OCI-LY7 (cell line): ENCODE data around the gene PGGHG. TPM values are rescaled to one million over a fixed set of nuclear protein-coding genes. Genes with fewer than 3 reads are reported as not detected.

ENCODE experiments used
- BruUV-seq: library from RNA; stranded (reverse); fragments of 400-500 nt; replicated peaks from 2 replicates; lab custom pipeline; 2021; lab: Mats Ljungman, UMichigan
- CTCF ChIA-PET: fragments of 300-600 bp; sonication (Branson Sonifier 250); formaldehyde crosslinking; loops from one replicate; lab custom pipeline; 2022; ENCODE audit warnings: antibody characterized with exemption; ENCODE audit not compliant: unreplicated experiment; lab: Charles Lee
- POLR2A ChIA-PET: fragments of 300-600 bp; sonication (Branson Sonifier 250); formaldehyde crosslinking; loops from one replicate; lab custom pipeline; 2022; ENCODE audit warnings: antibody characterized with exemption; lab: Charles Lee
- DNase-seq: peaks from one replicate; pipeline ENCODE4 v3.0.0-alpha.2; 2015; ENCODE audit warnings: low spot score
- H2AFZ ChIP-seq: fragments of 200-600 bp; sonication (generic), shearing (Covaris generic); 2 replicates; pipeline ENCODE4 v1.6.1; 2014; ENCODE audit warnings: mild to moderate bottlenecking, antibody characterized with exemption, low read length, moderate library complexity
- H3K27ac ChIP-seq: fragments of 200-600 bp; sonication (generic); 2 replicates; pipeline ENCODE4 v1.5.1; 2014; ENCODE audit warnings: mixed run types, low read depth, mild to moderate bottlenecking, moderate library complexity, low read length, inconsistent platforms; ENCODE audit not compliant: poor library complexity, severe bottlenecking
- H3K36me3 ChIP-seq: fragments of 200-600 bp; sonication (generic); 2 replicates; pipeline ENCODE4 v1.6.1; 2014; ENCODE audit warnings: mild to moderate bottlenecking, antibody characterized with exemption, low read length, moderate library complexity, mixed read lengths; ENCODE audit not compliant: insufficient read depth
- H3K4me1 ChIP-seq: fragments of 200-600 bp; sonication (generic); 2 replicates; pipeline ENCODE4 v1.5.1; 2014; ENCODE audit warnings: mild to moderate bottlenecking, low read length; ENCODE audit not compliant: insufficient read depth, poor library complexity, severe bottlenecking
- H3K4me2 ChIP-seq: fragments of 200-600 bp; sonication (generic); 2 replicates; pipeline ENCODE4 v1.6.1; 2014; ENCODE audit warnings: mild to moderate bottlenecking, low read length
- H3K4me3 ChIP-seq: fragments of 200-600 bp; sonication (generic); 2 replicates; pipeline ENCODE4 v1.5.1; 2014; ENCODE audit warnings: mild to moderate bottlenecking, low read depth, low read length; ENCODE audit not compliant: poor library complexity, severe bottlenecking
- H3K79me2 ChIP-seq: fragments of 200-600 bp; sonication (generic); 2 replicates; pipeline ENCODE4 v1.6.1; 2016; ENCODE audit warnings: low read depth, mild to moderate bottlenecking, low read length, moderate library complexity, mixed read lengths; ENCODE audit not compliant: insufficient read depth
- H3K9me2 ChIP-seq: fragments of 200-600 bp; sonication (generic); 2 replicates; pipeline ENCODE4 v1.6.1; 2016; ENCODE audit warnings: mild to moderate bottlenecking, low read length, mixed read lengths; ENCODE audit not compliant: insufficient read depth
- H3K9me3 ChIP-seq: fragments of 200-600 bp; sonication (generic); 2 replicates; pipeline ENCODE4 v1.6.1; 2014; ENCODE audit warnings: mild to moderate bottlenecking, mixed run types, low read length, mixed read lengths
- H4K20me1 ChIP-seq: fragments of 200-600 bp; sonication (generic); 2 replicates; pipeline ENCODE4 v1.6.1; 2014; ENCODE audit warnings: mild to moderate bottlenecking, antibody characterized with exemption, low read length, moderate library complexity, mixed read lengths; ENCODE audit not compliant: insufficient read depth
- EZH2phosphoT487 ChIP-seq: fragments of 200-600 bp; sonication (generic); IDR thresholded peaks from 2 replicates; pipeline ENCODE4 v1.6.1; 2018; ENCODE audit warnings: low read depth, borderline replicate concordance, mild to moderate bottlenecking, mixed run types, antibody characterized with exemption, low read length, moderate library complexity, mixed read lengths
- intact Hi-C: fragments of 100-400 bp; cut with micrococcal nuclease; formaldehyde crosslinking; loops from one replicate; pipeline ENCODE4 v1.10.0; 2022; ENCODE audit not compliant: unreplicated experiment
- total RNA-seq, 2 experiments: library from RNA; depleted of rRNA in 1 of 2; stranded (reverse); fragments of >200 nt in 1 of 2; shearing (Covaris generic) in 1 of 2; gene quantifications; 2 replicates each; pipeline ENCODE4 v1.2.3, GENCODE V29; 2014 to 2022
- TF ChIP-seq, protein P1 (sequence below): fragments of 200-600 bp; sonication (generic); conservative IDR thresholded peaks from 2 replicates; pipeline ENCODE4 v1.5.1; 2014; ENCODE audit warnings: mild to moderate bottlenecking, antibody characterized with exemption, low read length, moderate library complexity, mixed read lengths

The PGGHG gene
- total RNA-seq, 2 experiments from 2014 or later: 0.93 to 6.3 TPM

DNA sequence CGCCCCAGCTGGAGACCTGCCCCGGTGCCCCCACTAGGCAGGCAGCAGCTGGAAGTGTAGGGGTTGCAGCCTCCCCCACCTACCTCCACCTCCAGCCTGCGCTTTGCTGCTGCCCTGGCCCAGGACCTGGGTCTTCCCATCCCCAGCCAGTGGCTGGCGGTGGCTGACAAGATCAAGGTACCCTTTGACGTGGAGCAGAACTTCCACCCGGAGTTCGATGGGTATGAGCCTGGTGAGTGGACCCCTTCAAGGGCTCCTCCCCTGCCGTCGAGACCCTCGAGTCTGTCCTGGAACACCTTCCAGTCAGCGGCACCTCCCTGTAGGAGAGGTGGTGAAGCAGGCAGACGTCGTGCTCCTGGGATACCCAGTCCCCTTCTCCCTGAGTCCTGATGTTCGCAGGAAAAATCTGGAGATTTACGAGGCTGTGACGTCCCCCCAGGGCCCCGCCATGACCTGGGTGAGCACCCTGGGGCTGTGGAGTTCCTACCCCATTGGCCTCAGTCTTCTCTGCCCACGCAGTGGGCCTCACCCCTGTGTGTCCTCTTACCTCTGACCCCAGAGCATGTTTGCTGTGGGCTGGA lies 4.4 kb downstream of the PGGHG start:
- H3K9me2 ChIP-seq: no peaks in the 10 kb centered on the region
- H3K79me2 ChIP-seq: no peaks in the 10 kb centered on the region
- ChIA-PET POLR2A (no interaction called here), CTCF (no interaction called here)
- no peaks in the 10 kb centered on the region for H3K36me3 ChIP-seq
- H2AFZ ChIP-seq: no peak overlapping the region
- H3K9me3 ChIP-seq: no peaks in the 10 kb centered on the region
- no TSS peak for BruUV-seq
- intact Hi-C loops: no loop called here
- DNase-seq: no peak
- TF ChIP-seq, protein P1, sequence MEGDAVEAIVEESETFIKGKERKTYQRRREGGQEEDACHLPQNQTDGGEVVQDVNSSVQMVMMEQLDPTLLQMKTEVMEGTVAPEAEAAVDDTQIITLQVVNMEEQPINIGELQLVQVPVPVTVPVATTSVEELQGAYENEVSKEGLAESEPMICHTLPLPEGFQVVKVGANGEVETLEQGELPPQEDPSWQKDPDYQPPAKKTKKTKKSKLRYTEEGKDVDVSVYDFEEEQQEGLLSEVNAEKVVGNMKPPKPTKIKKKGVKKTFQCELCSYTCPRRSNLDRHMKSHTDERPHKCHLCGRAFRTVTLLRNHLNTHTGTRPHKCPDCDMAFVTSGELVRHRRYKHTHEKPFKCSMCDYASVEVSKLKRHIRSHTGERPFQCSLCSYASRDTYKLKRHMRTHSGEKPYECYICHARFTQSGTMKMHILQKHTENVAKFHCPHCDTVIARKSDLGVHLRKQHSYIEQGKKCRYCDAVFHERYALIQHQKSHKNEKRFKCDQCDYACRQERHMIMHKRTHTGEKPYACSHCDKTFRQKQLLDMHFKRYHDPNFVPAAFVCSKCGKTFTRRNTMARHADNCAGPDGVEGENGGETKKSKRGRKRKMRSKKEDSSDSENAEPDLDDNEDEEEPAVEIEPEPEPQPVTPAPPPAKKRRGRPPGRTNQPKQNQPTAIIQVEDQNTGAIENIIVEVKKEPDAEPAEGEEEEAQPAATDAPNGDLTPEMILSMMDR: no peak
- no peak for TF ChIP-seq EZH2phosphoT487
- H3K4me1 ChIP-seq: no peaks in the 10 kb centered on the region
- no peaks in the 10 kb centered on the region for H4K20me1 ChIP-seq
- no peak overlapping the region for H3K4me3 ChIP-seq
- H3K27ac ChIP-seq: no peak overlapping the region
- H3K4me2 ChIP-seq: no peak overlapping the region

DNA sequence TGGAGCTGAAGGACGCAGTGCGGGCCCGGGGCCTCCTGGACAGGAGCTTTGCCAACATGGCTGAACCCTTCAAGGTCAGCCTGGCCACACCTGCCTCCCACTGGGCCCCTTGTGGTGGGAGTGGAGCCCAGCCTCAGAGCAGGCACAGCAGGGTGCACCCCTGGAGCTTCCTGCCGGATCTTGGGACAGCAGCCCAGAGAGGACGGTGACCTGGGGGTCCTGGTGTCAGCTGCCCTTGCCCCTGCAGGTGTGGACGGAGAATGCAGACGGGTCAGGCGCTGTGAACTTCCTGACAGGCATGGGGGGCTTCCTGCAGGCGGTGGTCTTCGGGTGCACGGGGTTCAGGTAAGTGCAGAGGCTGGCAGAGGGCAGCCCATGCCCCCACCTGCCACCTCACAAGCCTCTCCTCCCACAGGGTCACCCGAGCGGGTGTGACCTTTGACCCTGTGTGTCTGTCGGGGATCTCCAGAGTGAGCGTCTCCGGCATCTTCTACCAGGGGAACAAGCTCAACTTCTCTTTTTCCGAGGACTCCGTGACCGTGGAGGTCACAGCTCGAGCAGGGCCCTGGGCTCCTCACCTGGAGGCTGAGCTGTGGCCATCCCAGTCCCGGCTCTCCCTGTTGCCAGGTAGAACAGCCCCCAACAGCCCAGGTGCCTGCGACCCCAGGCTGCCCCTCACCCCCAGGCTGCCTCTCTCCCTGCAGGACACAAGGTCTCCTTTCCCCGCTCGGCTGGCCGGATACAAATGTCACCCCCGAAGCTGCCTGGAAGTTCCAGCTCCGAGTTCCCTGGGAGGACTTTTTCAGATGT lies 5.1 kb downstream of the PGGHG start:
- no peak for TF ChIP-seq EZH2phosphoT487
- TF ChIP-seq, protein P1: no peak
- no peaks in the 10 kb centered on the region for H3K4me1 ChIP-seq
- DNase-seq: no peak
- no TSS peak for BruUV-seq
- CTCF ChIA-PET: no interaction called here
- intact Hi-C loops: no loop called here
- H3K27ac ChIP-seq: no peak overlapping the region
- POLR2A ChIA-PET: no interaction called here
- H3K4me3 ChIP-seq: no peak overlapping the region
- H3K9me2 ChIP-seq: no peaks in the 10 kb centered on the region
- no peak overlapping the region for H2AFZ ChIP-seq
- H3K36me3 ChIP-seq: no peaks in the 10 kb centered on the region
- H3K4me2 ChIP-seq: no peak overlapping the region
- no peaks in the 10 kb centered on the region for H4K20me1 ChIP-seq
- H3K79me2 ChIP-seq: no peaks in the 10 kb centered on the region
- no peaks in the 10 kb centered on the region for H3K9me3 ChIP-seq

DNA sequence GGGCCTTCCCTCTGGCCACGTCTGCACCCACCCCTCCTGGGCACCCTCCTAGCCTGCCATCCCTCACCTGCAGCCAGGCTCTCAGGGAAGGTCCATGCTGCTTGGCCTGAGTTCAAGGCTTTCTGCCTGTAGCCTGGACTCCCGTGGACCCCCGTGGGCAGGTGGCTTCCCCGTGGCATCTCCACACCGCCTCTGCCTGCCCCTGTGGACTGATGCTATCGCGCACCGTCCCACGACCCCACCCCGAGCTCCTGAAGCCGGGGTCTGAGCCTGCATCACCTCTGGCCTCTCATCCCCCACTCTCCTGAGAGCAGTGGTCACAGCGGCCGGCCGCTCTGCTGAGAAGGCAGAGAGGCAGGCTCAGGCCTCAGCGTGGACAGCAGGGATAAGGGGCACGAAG lies 5.9 kb downstream of the PGGHG start:
- no peak overlapping the region for H3K4me2 ChIP-seq
- intact Hi-C loops: no loop called here
- H3K9me2 ChIP-seq: no peaks in the 10 kb centered on the region
- no peaks in the 10 kb centered on the region for H3K36me3 ChIP-seq
- TF ChIP-seq EZH2phosphoT487: no peak
- TF ChIP-seq, protein P1: no peak
- H2AFZ ChIP-seq: no peak overlapping the region
- no TSS peak for BruUV-seq
- H3K27ac ChIP-seq: no peak overlapping the region
- ChIA-PET POLR2A (no interaction called here), CTCF (no interaction called here)
- DNase-seq: no peak
- no peaks in the 10 kb centered on the region for H3K4me1 ChIP-seq
- H3K4me3 ChIP-seq: no peak overlapping the region
- H4K20me1 ChIP-seq: no peaks in the 10 kb centered on the region
- H3K79me2 ChIP-seq: no peaks in the 10 kb centered on the region
- no peaks in the 10 kb centered on the region for H3K9me3 ChIP-seq
